Left cardiac atrium (tissue), 4 donors: ENCODE data around the gene VAMP1. TPM values are rescaled to one million over a fixed set of nuclear protein-coding genes. Genes with fewer than 3 reads are reported as not detected.

Experiments used
- ATAC-seq, 2 donors: fragments of 200-7000 bp; cut with Tn5 transposase; one replicate each; pipeline ENCODE4 v1.9.1; 2020; ENCODE audit warnings: mild to moderate bottlenecking in 2 of 2, moderate library complexity in 2 of 2
- DNase-seq: peaks from one replicate; pipeline ENCODE4 v3.0.0-alpha.2; 2020
- intact Hi-C, 2 donors: fragments of 100-400 bp; cut with DNase I; formaldehyde crosslinking; loops; one replicate each; pipeline versions ENCODE4 v1.14.1 to v1.15.1; 2022 to 2023
- total RNA-seq, 2 donors: library from RNA; stranded (reverse); fragmentation: NEBNext Ultra II Directional; extraction: Animal tissue kit (Norgen Biotek cat#: 25700); gene quantifications; one replicate each; pipeline ENCODE4 v1.2.1, GENCODE V29; 2021
- donor health status: DM: no; HTN: yes; CAD: no.
- donor health status: DM: no; HTN: yes; CAD: no; lungs with severe emphysema.
- donor health status: DM: yes; HTN: yes; CAD: no.
- donor health status: Dilated cardiomyopathy.

Gene VAMP1
- total RNA-seq, 2 donors from 2014 or later = 3.6 to 6.2 TPM

DNA sequence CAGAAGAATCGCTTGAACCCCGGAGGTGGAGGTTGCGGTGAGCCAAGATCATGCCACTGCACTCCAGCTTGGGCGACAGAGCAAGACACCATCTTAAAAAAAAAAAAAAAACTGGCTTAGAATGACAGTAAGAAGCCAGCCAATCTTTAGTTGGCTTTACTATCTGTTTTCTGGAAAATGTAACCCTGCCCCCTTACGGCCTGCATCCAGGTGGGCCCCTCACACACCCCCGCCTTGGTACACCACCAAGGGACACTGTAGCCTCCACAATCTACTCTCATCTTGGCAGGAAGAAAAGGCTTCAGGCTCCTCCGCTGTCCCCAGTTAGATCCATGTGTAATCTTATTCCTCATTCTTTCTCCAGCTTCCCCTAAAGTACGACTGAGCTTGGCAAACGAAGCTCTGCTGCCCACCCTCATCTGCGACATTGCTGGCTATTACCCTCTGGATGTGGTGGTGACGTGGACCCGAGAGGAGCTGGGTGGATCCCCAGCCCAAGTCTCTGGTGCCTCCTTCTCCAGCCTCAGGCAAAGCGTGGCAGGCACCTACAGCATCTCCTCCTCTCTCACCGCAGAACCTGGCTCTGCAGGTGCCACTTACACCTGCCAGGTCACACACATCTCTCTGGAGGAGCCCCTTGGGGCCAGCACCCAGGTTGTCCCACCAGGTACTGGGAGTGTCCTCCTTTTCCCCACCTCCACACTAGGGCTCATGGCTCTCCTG lies 12.0 kb downstream of the VAMP1 start:
- no peak for ATAC-seq
- intact Hi-C loops = no loop called here
- DNase-seq = no peak

- DNase-seq = no peak
- intact Hi-C loops = no loop called here
- ATAC-seq = no peak
Observed at GRCh38 chr12:6457220-6457945, 13.1 kb downstream of the VAMP1 start.

DNA sequence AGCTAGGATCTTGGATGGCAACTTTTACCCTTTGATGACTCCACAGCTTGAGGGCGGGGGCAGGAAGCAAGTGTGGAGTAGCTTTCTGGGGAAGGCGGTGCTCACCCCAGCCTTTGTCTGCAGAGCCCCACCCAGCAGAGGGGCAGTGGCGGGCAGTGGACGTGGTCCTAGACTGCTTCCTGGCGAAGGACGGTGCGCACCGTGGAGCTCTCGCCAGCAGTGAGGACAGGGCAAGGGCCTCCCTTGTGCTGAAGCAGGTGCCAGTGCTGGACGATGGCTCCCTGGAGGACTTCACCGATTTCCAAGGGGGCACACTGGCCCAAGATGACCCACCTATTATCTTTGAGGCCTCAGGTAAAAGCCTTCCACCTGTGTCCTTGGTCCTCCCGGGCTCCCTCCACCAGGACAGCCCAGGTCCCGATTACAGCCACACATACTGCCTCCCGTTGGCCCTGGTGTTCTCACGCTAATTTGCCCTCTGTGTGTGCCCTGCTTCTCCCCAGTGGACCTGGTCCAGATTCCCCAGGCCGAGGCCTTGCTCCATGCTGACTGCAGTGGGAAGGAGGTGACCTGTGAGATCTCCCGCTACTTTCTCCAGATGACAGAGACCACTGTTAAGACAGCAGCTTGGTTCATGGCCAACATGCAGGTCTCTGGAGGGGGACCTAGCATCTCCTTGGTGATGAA lies 17.4 kb downstream of the VAMP1 start:
- peak; percentile 61 for DNase-seq
- ATAC-seq = peak in 1 of 2 donors; percentile 35
- intact Hi-C loops = no loop called here

DNA sequence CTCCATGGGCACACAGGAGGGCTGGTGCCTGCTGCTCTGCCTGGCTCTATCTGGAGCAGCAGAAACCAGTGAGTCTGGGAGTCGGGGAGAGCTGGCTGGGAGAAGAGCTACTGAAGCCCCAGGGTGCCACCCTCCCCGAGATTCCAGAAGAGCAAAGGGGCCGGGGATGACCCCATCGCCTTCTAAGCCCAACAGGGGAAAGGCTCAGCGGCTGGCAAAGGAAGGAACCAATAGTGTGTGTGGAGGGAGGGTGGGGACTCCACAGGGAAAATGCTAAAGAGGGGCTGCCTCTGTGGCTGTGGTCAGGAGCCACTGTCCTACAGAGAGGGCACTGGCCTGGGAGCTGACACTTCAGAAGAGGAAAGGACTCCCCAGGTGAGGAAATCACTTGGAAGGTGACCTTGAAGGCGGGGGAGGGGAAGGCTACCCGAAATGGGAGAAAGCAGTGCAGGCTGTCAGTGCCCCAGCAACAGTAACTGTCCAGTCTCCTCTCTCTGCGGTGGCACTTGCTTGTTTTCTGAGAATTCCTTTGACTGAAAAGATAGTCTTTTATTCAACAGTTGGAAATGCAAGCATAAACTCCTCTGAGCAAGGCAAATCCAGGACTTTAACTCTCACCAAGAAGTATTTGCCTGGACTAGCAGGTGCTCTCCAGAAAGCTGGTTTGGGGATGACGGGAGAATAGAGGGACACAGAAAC lies 18.1 kb downstream of the VAMP1 start:
- peak; percentile 39 for DNase-seq
- ATAC-seq = peak; percentile 22 to 42
- intact Hi-C loops = no loop called here

GRCh38 chr12:6451348-6452244 lies 18.9 kb downstream of the VAMP1 start, which contains the start of gene TAPBPL:
Gene TAPBPL, plus strand, starts transcription at chr12:6452042. Its CDS starts 207 bp downstream, at chr12:6452249.
- ATAC-seq (peak; percentile 93 to 94), DNase-seq (peak; percentile 87)
- intact Hi-C loops = no loop called here

- ATAC-seq = peak; percentile 9 to 23
- intact Hi-C loops = no loop called here
- DNase-seq = no peak
Observed at GRCh38 chr12:6450869-6451347, 19.6 kb downstream of the VAMP1 start.

DNA sequence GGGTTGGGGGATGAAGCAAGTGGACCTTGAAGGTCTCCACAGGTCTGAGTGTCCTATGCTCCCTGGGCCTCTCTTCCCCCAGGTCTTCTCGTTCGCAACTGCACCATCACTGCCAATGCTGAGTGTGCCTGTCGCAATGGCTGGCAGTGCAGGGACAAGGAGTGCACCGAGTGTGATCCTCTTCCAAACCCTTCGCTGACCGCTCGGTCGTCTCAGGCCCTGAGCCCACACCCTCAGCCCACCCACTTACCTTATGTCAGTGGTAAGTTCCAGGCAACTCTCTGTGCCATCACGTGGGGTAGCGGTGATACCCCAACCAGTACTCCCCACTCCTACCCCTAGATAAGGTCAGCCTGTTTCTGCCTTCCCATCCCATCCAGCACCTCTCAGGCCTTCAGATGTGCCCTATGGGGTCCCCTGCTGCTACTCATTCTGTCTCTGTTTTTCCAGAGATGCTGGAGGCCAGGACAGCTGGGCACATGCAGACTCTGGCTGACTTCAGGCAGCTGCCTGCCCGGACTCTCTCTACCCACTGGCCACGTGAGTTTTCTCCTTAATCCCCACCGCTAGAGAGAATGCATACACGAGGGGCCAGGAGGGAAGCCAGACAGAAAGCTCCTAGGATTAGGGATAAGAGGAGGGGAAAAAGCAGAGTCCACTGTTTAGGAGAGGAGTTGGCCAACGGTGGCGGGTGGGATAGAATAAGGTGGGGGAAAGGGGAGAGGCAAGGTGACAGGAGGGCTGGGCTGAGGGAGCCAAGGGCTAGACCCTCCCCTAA lies 20.2 kb downstream of the VAMP1 start:
- no peak for DNase-seq
- intact Hi-C loops = no loop called here
- ATAC-seq = no peak

GRCh38 chr12:6444704-6445688 lies 25.5 kb downstream of the VAMP1 start, which contains the start of gene CD27:
Gene CD27, plus strand, starts transcription at chr12:6444955. Its CDS starts 141 bp downstream, at chr12:6445096.
- ATAC-seq (peak in 1 of 2 donors; percentile 23), DNase-seq (no peak)
- intact Hi-C loops = no loop called here

DNA sequence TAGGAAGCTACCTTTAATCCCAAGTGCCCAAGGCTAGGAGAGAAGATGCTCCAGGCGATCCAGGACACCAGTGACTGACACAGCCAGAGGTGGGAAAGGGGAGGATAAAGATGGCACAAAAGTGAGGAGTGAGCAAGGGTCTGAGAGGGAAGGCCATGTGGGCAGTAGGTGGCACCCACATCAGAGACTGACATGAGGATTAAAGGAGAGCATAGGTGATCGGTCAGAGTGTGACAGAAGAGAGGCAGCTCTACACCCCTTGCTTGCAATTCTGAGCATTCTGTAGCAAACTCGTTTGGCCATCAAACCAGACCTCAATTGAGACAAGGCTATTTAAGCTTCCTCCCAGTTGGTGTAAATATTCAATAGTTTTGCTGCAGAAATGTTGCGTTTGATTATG lies 26.4 kb downstream of the VAMP1 start:
- intact Hi-C loops = no loop called here
- DNase-seq = no peak

DNA sequence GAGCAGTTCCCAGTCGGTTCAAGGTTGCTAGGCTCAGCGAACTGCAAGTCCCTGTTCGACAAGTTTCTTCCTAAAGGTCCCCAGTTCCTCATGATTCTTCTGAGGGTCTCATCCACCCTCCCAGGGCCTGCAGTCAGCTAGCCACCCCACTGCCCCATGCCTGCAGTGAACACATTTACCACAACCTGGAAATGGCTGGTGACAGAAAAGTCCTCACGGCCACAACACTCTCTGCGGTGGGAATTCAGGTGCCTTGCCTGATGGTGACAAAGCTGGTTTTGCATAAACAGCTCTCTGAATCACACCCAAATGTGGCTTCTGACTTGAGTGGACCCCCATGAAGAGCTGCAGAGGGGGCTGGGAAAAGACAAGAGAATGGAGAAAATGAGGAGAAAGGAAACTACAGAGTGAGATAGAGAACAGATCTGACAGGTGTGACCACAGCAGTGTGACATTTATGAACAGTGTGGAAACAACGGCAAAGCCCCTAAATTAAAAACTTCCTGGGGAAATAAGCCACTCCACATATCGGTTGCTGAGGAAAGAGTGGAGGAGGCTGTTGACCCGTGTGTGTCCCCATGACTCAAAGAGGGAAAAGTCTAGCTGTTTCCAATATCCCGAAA lies 27.0 kb downstream of the VAMP1 start:
- DNase-seq (no peak), ATAC-seq (no peak)
- intact Hi-C loops = no loop called here

More for the DNA sequence above, 26.4 kb downstream of the VAMP1 start:
- no peak for ATAC-seq

GRCh38 chr12:6442836-6443235 lies 27.6 kb downstream of the VAMP1 start:
- intact Hi-C loops = no loop called here
- DNase-seq = no peak
- ATAC-seq = no peak

GRCh38 chr12:6440391-6440790 lies 30.1 kb downstream of the VAMP1 start:
- intact Hi-C loops = no loop called here
- DNase-seq = no peak
- no peak for ATAC-seq

GRCh38 chr12:6438345-6438744 lies 32.1 kb downstream of the VAMP1 start:
- no peak for DNase-seq
- intact Hi-C loops = no loop called here

GRCh38 chr12:6437586-6437985 lies 32.9 kb downstream of the VAMP1 start:
- DNase-seq (no peak), ATAC-seq (no peak)
- intact Hi-C loops = no loop called here

More at GRCh38 chr12:6438345-6438744, 32.1 kb downstream of the VAMP1 start:
- no peak for ATAC-seq

DNA sequence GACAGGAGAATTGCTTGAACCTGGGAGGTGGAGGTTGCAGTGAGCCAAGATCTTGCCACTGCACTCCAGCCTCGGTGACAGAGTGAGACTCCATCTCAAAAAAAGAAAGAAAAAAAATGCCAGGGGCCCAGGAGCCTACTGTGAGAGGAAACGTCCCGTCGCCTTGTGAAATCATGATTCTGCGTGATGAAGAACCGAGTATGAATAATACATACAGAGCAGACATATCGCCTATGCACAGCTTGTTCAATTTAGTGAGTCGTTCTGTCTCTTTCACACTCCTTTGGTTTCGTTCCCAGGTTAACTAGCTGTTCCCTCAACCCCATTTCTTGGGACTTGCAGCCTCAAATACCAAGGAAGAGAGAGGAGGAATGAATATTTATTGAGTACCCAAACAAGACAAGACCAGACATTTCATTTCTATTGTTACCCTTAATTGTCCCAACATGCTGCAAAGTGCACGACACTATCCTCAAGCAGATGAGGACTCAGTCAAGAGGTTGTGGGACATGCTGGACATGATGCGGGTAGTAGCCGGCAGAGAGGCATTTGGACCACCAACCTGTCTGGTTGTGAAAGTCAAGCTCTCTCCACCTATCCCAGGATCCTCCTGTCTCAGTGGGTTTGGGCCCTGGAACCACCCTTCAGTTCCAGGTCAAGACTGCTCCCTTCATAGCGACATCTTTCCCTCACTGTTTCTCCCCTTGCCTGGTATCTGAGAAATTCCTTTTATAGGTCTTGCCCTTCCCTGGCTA lies 34.3 kb downstream of the VAMP1 start:
- intact Hi-C loops = no loop called here
- DNase-seq (no peak), ATAC-seq (no peak)
